ES-I3 (cell line): ENCODE measurements around the gene ZIK1.

Experiments used
- H3K36me3 ChIP-seq: 2 replicates; pipeline ENCODE4 v1.6.1; 2013; ENCODE audit warnings: mild to moderate bottlenecking, low read length, control low read depth, moderate library complexity; ENCODE audit not compliant: insufficient read depth
- H3K4me1 ChIP-seq: 2 replicates; pipeline ENCODE4 v1.6.1; 2013; ENCODE audit warnings: mild to moderate bottlenecking, control low read depth, low read length; ENCODE audit not compliant: insufficient read depth
- H3K9ac ChIP-seq: 2 replicates; pipeline ENCODE4 v1.6.1; 2013; ENCODE audit warnings: low read depth, mild to moderate bottlenecking, low read length, moderate library complexity
- H3K9me3 ChIP-seq: 2 replicates; pipeline ENCODE4 v1.6.1; 2013; ENCODE audit warnings: mild to moderate bottlenecking, low read length, moderate library complexity; ENCODE audit not compliant: control insufficient read depth, insufficient read depth

ZIK1 gene

GRCh38 chr19:57633832-57634131 is 49.8 kb downstream of the ZIK1 start:
- peaks cover 7% of the 10 kb centered on the region; the same call in 1 of the 2 replicates for H3K36me3 ChIP-seq
- peaks cover 2% of the 10 kb centered on the region; the same call in 1 of the 2 replicates for H3K9me3 ChIP-seq
- no peaks in the 10 kb centered on the region for H3K4me1 ChIP-seq
- H3K9ac ChIP-seq, result peak overlapping the region; percentile 98

- Histone ChIP-seq H3K36me3 (peaks cover 33% of the 10 kb centered on the region), H3K9ac (no peak overlapping the region), H3K4me1 (no peaks in the 10 kb centered on the region), H3K9me3 (peaks cover 17% of the 10 kb centered on the region)
These were observed 53.4 kb downstream of the ZIK1 start for GRCh38 chr19:57637379-57637778.

- no peak overlapping the region for H3K9ac ChIP-seq
- peaks cover 26% of the 10 kb centered on the region for H3K36me3 ChIP-seq
- H3K9me3 ChIP-seq, result peaks cover 15% of the 10 kb centered on the region
- no peaks in the 10 kb centered on the region for H3K4me1 ChIP-seq
These were observed 57.8 kb downstream of the ZIK1 start for GRCh38 chr19:57641715-57642234.

GRCh38 chr19:57642396-57643046 is 58.6 kb downstream of the ZIK1 start:
- H3K9me3 ChIP-seq, result peaks cover 15% of the 10 kb centered on the region
- H3K4me1 ChIP-seq, result no peaks in the 10 kb centered on the region
- H3K9ac ChIP-seq, result no peak overlapping the region
- H3K36me3 ChIP-seq, result peaks cover 26% of the 10 kb centered on the region
